Activated CD8-positive, alpha-beta memory T cell treated with anti-CD3 and anti-CD28 coated beads, Interleukin-2, amount 50 U/mL, for 4 hours (primary cell): Measurements from ENCODE around the gene IRS2.

ENCODE experiments used
- DNase-seq: peaks from one replicate; pipeline ENCODE4 v3.0.0-alpha.2; 2020

The IRS2 gene

DNA sequence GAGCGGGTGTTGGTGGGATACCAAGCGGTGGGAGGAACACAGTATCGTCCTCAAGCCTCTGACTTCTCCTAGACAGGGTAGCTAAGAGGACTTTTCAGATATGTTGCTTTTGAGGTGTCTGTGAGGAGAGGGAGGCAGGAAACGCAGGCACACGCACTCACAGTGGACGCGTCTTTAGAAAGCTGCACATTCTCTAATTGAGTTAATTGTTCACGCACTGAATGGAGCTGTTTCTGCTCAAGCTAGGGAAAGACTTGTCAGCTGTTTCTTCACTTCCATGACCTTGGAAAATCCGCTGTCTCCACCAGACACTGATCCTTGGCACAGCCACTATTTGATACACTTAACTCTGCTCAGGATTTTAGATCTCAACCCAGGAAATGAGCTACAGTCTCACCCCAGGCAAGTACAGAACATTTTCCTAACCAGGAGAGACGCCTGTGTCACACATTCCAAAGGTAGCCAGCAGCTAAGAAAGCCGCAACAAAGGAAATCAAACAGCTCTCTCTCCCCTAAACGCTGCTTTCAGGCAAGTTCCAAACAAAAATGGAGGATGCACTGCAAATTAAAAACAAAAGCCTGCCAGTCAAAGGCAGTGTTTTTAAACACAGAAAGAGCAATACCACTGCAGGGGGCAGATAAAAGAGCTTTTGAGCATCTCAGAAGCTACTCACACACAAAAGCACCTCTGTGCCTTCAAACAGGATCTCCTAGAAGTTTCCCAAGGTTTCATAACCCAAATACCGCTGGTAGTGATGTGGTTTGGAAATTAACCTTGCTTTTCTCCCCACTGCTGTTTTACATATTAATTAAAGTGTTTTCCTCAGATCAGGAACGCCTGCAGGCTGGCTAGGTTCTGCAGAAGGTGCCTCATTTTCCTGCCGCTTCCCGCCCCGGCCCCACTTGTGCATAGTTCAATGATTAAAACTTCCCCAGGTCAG lies 57.3 kb downstream of the IRS2 start:
- no peak for DNase-seq

DNA sequence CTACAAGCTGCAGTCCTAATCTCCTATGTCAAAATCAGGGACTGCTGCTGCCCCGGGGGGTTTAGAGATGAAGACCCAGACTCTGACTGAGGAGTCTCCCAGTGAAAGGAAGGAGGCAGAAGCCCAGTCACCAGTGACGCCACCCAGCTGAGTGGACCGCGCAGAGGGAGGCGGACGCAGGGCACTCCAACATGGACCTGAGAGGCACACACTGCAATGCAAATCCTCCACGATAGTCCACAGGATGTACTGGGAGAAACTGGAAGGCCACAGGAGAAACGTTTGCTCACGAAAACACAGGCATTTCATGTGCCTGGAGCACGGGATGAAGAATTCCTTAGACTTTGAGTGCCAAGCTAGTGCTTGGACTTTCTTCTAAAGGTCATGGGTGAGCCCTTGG lies 58.3 kb downstream of the IRS2 start:
- DNase-seq: no peak

DNA sequence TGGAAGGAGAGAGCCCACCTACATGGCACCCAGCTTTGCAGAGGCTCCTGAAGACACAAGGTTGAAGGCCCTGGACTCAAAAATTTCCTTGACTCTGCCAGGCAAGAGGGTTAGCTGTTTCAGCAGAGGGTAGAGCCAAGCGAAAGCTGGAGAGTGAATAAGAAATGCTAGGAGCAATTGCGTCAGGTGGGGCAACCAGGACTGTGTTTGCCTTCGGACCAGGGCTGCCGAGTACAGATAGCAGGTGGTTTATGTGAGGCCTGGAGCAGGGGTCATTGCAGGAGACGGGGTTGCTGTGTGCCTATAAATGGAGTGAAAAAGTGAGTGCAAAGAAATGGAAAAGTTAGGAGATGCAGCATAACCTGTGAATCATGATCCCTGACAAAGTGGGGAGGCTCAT lies 59.1 kb downstream of the IRS2 start:
- no peak for DNase-seq

DNA sequence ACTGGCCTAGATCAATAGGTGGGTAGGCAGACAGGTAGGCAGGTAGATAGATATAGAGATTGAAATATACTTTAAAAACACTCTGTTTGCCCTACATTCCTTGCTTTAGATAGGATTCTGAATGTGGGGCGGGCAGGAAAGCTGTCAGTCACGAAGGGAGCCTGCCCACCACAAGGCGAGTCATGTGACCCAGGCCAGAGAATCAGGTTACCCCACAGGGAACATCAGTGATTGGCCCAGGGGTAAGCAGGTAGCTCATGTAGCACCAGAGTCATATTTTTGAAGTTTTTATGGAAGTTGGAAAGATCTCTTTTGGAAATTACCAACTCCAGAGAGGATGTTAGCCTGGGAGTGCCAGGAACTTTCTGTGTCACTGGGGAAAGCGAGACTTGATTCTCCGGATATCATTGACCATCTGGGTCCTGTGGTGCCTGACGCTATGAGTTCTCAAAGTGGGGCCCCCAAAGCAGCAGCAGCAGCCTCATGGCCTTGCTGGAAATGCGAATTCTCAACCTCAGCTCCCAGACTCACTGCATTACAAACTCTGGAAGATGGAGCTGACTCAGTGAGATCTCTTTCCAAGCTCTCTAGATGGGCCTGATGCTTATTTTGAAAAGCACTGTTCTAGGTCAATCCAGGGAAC lies 60.3 kb downstream of the IRS2 start:
- no peak for DNase-seq

DNA sequence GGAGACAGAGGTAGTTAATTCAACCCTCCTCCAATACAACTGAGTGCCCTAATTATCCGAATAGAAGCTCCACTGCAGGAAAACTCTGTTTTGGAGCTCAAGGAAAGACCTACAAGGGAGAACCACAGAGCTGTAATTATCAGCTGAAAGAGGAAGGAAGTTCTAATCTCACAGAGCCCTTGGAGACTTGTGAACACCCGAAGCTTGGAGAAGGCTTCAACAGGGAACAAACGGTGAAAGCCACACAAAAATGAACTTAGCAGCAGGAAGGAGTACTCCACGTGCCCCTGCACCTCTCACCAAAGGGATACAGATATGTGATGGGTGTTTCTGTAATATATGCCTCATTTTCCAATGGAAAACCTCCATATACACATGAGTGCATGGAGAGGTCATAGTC lies 61.1 kb downstream of the IRS2 start:
- no peak for DNase-seq

DNA sequence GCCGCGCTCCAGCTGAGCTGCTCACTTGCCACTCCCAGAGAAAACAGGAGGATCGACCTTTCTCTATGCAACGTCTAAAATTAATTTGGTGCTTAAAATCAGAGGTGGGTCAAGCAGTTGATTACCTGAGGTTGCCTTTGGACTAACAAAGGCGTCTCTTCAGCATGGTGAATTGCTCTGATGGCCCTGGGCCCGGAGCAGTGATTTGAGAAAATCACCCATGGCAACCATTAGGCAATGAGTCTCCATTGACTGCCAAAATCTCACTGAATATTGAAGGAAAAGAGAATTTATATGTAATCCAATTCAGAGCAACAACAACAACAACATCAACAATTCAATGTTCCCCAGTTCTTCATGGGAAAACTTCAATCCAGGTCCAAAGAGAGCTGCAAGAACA lies 61.8 kb downstream of the IRS2 start:
- no peak for DNase-seq

DNA sequence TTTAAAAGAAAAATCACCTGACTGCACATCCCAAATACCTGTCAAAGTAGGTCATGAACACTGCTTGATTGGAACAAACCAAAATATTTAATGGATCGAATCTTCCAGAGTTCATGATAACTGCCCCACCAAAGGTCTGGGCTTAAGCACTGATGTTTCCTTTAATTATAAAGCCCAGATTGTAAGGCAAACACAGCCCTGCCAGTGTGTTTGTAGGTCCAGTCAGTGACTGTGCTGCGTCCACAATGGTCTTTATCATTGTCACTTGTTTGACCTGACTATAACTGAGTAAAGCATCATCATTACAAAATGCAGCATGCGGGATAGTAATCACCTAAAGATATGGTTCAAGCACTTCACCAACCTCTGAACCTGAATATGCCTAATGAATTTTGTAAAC lies 63.3 kb downstream of the IRS2 start:
- DNase-seq: no peak

DNA sequence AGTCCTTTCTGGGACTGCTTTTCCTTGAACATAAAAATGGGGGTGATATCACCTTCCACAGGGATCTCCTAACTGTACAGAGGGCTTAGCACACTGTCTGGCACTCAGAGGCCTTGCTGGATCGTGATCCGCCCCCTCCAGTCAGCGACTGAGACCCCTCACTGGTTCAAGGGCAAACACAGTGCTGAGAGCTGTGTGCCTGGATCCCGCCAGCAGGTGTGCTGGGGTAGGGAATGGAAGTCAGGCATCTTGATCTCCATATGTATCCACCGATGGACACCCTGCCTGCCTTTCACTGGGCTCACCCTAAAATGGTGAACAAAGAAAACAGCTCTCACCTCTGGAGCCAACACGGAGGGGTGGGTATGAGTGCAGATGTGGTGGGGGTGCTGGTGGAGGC lies 64.3 kb downstream of the IRS2 start:
- DNase-seq: no peak

DNA sequence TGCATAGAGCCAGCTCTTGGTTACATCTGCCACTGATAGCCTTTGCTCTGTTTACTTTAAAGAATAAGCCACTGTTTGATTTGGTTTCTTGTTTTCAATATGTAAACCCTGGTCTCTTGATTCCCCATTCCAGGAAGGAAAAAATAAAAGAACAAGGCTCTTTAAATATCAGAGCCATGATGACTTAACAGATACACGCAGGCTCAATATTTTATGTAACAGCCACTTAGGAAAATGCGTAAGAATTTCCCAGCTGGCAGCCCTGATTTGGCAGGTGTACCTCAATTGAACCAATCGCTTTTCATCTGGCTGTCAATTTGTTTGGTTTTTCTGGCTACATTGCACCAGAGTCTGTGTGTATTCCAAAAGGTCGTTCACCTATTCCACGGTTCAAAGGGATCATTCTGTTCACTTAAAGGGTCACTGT lies 65.6 kb downstream of the IRS2 start:
- DNase-seq: no peak

DNA sequence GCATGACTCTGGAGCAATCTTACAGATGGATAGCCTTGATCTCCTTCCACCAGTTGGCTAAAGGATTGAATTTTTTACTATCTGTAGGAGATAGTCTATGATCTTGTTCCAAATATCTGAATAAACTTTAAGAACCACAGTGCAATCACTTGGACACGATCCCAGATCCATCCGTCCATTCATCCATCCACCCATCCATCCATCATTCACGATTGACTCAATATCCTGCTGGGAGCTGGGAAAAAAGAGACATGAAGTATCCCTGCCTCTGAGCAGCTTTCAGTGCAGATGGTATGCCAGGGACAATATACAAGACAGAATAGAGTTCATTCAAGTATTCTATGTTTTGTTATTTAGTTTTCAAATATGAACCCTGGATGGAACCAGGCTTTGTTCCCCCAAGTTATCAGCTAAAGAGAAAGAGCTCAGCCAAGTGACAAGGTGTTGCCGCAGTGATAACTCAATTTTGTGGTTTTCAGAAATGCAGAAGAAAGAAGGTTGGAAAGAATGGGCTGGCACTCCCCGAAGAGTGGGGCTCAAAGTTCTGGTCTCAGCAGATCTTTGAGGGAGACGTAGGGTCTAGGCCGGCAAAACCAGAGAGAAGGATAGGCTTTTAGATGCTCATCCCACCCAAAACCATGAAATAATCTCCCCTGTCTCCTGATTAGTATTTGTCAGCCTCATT lies 66.3 kb downstream of the IRS2 start:
- no peak for DNase-seq

DNA sequence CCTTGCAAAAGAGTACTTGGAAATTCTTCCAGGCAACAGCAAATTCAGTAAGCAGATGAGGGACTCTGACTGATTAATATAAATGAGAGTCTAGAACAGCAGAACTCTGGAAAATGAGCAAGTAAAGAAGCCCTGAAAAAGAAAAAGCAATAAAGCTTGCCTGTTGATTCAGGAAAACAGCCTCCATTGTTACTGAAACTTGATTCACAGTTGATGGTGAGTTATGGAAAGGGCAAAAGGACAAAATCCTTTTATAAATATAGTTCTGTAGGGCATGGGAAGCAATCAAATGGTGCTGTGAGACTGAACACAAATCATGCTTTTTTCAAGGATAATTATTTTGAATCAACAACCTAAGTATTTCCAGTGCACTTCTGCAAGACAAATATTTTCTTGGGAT lies 67.7 kb downstream of the IRS2 start:
- no peak for DNase-seq

DNA sequence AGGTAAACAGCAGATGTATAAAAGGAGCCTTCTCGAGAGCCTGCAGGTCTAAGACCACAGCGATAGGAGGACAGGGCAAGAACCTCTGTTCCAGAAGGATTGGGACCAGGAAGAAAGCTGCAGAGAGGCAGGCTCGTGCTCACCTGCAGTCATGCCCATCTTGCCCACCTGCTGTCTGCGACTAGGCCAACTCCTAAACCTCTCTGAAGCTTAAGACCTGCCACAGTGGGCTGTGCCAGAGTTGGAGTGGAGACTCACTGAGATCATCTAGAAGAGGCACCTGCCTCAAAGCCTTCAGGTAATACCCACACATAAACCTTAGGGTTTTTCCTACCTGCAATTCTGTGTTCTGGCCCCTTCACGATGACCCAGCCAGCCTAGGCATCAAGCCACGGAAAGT lies 68.7 kb downstream of the IRS2 start:
- DNase-seq: no peak

DNA sequence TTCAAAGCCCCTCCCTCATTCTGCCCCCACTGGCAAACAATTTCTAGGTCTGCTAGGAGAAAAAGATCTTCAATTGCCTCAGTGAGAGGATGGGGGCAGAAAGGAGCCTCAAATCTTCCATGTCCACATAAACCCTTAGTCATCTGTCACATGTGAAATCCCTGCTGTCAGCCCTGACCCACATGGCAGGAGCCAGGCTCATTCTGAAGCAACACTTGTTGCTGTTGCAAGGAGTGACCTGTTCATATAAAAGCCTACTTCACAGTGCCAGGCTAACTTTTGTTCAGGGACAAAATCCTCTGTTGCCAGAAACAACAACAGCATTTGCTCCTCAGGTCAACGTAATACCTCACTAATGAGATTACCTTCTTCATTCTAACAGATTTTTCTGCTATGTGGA lies 70.5 kb downstream of the IRS2 start:
- DNase-seq: no peak

DNA sequence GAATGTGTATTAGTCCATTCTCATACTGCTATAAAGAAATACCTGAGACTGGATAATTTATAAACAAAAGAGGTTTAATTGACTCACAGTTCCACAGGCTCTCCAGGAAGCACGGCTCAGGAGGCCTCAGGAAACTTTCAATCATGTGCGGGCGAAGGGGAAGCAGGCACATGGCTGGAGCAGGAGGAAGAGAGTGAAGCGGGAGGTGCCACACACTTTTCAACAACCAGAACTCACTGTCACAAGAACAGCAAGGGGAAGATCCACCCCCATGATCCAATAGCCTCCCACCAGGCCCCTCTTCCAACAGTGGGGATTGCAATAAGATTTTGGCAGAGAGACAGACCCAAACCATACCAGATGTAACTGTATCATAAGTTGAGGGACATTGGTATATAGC lies 72.7 kb downstream of the IRS2 start:
- no peak for DNase-seq

DNA sequence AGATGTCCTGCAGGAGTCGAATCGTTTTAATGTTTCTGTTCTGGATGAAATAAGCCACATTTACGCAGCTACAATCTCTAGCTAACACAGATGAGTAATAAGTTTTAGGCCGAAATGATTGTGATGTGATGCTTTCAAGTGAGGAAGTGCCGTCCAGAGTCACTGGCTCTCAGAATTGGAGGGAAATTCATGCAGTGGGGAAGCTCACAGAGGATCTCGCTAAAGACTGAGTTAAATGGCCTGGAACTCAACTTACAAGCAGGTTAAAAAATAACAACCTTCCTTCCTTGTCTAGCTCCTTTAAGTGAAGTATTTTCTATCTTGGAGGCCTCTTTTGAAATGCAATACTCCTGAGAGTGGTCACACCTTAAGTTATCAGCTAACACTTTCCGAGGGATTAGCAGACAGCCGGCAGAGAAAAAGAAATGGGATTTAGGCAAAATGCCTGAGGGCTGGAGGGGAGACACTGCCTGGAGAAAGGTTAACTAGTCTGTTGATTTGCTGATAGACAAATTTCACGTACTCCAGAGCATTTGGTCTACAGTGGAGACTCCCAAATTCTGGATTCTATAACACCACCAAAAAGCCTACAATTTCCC lies 74.2 kb downstream of the IRS2 start:
- no peak for DNase-seq

DNA sequence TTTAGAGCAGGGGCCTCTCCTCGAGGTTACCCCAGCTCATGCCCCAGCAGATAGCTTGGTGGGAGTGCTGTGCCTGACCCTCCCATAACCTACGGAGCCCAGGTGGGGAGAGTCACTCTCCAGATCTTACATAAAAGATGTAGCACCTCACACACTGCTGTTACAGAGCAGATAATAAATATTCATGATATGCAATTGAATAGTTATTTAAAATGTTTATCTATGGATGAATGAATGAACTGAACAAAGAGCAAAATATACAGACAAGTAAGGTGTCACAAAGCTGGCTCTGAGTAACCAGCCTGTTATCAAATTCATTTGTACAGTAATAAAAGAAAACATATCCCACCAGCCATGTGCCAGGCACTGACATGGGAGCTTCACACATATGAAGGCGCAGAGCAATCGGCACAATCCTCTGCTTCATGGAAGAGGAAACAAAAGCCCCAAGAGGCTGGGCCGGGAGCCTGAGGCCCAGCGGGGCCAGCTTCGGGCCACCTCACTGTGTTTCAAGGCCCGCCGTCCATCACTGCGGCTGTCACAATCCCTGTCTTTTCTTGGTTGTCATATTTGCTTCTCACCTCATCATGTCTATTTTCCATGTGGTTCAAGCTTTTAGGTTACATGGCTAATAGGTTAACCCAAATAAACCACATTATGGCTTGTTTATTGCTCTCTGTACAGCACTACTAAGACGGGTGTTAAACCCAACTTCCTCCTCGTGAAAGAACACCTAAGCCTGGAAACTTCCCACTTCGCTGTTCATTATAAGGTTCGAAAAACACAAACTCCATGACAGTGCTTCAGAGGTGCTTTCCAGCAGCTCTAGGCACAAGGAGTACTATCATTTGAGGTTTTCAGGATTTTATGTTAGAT lies 78.4 kb downstream of the IRS2 start:
- no peak for DNase-seq

DNA sequence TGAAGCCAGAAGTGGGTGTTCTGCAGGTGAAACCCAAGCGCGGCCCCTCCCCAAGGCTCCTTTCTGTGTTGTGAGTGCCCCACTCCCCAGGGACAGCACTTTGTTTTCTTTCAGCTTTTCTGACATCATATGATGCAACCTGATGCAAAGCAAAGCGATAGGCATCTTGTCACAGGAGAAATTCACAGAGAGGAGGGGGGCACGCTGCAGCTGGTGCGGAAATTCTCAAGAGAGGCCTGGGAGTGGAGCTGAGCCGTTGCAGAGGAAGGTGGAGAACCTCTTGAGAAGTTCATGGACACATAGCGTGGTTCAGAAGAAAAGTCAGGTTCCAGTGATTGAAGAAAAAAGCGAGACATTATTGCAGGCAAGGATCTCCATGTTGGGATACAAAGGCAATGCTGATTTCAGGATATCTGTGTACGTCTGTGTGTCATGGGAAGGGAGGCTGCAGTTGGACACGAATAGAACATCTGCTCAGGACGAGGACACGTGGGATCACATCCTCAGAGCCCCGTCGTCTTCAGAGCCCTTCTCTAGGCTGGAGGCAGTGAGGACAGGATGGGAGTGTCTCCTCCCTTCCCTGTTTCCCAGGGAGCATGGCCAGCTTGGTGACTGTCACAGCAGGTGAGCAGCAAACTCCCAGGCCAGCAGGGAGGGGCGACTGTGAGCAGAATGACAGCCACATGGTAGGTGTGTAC lies 79.2 kb downstream of the IRS2 start:
- DNase-seq: no peak

DNA sequence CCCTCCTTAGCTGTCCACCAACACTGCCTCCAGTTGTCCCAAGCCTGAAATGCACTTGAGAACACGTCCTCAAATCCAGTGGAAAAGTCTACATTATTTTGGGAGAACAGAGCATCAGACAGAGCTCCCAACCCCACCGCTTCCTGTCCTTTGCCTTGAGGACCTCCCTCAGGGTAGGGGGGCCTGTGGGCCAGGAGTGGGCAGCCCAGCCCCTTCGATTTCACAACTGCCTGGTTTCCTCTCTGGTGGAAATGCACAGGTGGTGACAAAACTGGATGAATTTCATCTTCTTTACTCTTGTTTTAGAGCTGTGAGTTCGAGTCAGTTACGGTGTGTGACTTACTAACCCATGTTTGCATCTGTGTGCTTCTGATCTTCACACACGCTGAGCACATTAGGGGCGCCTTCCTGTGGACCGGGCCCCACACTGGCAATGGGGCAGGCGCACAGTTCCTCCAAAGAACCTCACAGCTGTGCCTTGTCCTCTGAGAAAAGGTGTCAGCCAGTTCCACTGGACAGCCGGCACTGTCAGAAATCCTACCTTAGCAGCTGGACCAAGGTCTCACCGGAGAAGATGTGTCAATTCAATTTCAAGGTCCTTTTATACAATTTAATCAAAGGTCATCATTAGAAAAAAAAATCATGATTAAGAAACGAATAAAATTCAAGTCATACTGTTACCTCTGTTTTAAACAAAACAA lies 80.2 kb downstream of the IRS2 start:
- DNase-seq: no peak

DNA sequence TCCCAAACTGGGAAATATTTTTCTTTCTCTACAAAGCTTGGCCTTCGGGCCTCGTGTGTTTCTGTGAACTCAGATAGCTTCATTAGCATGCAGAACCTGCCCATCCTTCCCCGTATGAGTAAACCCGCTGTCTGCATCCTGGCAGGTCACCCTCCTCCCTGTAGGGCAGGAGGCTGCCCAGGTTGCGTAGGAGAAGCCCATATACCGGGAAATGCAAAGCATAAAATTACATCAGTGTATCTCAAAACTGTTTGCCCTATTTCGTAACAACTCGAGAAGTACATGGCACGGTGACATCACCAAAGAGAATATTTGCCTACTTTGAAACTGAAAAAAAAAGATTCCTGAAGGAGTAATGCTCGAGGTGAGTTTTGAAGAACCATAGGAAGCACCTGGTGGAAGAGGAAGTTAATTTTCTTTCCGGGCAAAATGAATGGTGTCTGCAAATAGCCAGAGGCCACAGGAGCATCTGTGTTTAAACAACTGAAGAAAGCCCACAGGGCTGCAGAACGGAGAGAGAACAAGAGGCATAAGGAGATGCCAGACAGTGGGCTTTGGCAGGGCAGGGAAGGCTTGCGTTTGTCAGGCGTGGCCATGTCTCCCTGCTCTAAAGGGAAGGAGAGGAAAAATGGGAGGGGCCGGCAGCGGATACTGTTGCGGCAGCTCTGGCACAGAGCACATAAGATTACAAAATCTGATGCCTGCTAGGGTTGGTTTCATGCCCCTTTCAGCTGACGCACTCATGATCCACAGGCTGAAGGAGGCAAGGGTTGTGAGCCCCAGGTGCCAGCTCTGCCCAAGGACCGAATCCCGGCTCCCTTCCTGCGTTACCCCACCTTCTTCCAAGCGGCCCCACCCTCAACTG lies 81.4 kb downstream of the IRS2 start:
- DNase-seq: no peak

DNA sequence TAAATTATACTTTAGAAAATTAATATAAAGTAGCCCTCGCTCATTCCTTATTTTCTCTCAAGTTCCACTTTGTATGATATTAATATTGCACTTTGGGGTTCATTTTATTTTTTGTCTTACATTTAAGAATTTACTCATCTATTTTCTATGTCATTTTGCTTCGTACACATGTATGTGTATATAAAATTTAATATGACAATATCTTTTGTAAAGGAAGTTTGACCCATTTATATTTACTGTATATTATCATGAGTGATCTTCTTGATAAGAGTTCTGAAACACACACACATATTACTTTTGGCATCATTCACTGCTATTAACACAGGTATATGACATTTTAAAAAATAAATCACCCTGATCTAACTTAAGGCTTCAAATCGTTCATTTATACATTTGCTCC lies 83.1 kb downstream of the IRS2 start:
- no peak for DNase-seq
